Activated T-cell treated with anti-CD3 and anti-CD28 coated beads, Interleukin-2, amount 50 U/mL, for 24 hours (primary cell): ENCODE measurements around the gene MALT1.

Experiments used
- DNase-seq: peaks from one replicate; pipeline ENCODE4 v3.0.0-alpha.2; 2020
- H3K27ac Mint-ChIP-seq: 2 replicates; pipeline ENCODE4 v1.8.0; 2020; ENCODE audit warnings: mild to moderate bottlenecking, mixed read lengths
- H3K27me3 Mint-ChIP-seq: 2 replicates; pipeline ENCODE4 v1.8.0; 2020; ENCODE audit warnings: mixed read lengths
- H3K36me3 Mint-ChIP-seq: 2 replicates; pipeline ENCODE4 v1.8.0; 2020; ENCODE audit warnings: low read depth, mixed read lengths
- H3K4me1 Mint-ChIP-seq: 2 replicates; pipeline ENCODE4 v1.8.0; 2020; ENCODE audit warnings: low read depth, mixed read lengths
- H3K4me3 Mint-ChIP-seq: 2 replicates; pipeline ENCODE4 v1.8.0; 2020; ENCODE audit warnings: mild to moderate bottlenecking, moderate library complexity, mixed read lengths
- H3K9me3 Mint-ChIP-seq: 2 replicates; pipeline ENCODE4 v1.8.0; 2020; ENCODE audit warnings: mixed read lengths

MALT1 gene

GRCh38 chr18:58723810-58724602, 52.7 kb downstream of the MALT1 start:
- H3K36me3 Mint-ChIP-seq: peaks cover 62% of the 10 kb centered on the region
- no peaks in the 10 kb centered on the region for H3K9me3 Mint-ChIP-seq
- peaks cover 2% of the 10 kb centered on the region for H3K4me1 Mint-ChIP-seq
- no peak overlapping the region for H3K27ac Mint-ChIP-seq
- H3K27me3 Mint-ChIP-seq: no peaks in the 10 kb centered on the region
- no peak overlapping the region for H3K4me3 Mint-ChIP-seq
- DNase-seq: no peak

DNA sequence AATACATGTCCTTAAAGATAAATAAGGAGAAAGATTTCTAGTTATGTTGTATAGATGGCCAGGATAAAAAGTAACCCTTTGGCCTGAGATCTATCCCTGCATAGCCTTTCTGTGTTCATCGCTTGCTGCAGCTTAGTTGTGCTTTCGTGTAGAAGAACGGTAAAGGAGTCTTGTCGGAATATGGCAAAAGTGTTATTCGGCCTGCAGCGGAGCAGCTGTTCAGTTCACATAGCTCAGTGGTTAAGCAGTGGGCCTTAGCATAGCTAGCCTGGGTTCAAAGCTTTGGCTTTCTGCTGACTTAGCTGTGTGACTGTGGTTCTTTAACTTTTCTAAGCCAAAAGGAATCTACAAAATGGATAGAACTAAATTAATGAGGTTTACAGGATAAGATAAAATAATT, 55.4 kb downstream of the MALT1 start:
- H3K27me3 Mint-ChIP-seq: no peaks in the 10 kb centered on the region
- H3K4me1 Mint-ChIP-seq: no peaks in the 10 kb centered on the region
- DNase-seq: no peak
- no peaks in the 10 kb centered on the region for H3K9me3 Mint-ChIP-seq
- no peak overlapping the region for H3K4me3 Mint-ChIP-seq
- no peak overlapping the region for H3K27ac Mint-ChIP-seq
- H3K36me3 Mint-ChIP-seq: peaks cover 66% of the 10 kb centered on the region

DNA sequence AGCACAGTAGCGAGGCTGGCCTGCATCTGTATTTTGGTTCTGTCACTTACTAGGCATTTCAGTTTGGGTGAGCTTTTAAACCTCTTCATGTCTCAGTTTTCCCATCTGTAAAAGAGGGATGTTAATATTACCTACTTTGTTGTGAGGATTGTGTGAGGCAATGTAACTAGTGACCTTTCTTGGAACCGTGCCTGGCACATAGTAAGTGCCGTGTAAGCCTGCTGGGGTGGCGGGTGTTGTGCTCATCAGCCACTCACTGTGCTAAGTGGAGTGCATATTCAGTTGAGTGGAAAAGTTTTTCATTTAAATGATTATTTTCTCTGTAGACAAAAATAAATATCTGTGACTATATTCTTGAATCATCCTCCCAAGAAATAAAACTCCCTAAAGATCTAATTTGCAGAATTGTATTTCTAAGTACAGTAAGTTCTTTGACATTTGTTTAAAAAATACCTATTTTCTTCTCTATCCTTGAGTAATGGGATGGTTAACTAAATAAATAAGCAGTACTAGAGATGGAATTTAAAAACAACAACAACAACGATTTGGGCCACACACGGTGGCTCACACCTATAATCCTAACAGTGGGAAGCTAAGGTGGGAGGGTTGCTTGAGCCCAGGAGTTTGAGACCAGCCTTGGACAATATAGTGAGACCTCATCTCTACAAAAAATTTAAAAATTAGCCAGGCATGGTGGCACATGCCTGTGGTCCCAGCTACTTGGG, 56.7 kb downstream of the MALT1 start:
- peaks cover 65% of the 10 kb centered on the region for H3K36me3 Mint-ChIP-seq
- no peaks in the 10 kb centered on the region for H3K9me3 Mint-ChIP-seq
- no peak for DNase-seq
- H3K4me1 Mint-ChIP-seq: peaks cover 2% of the 10 kb centered on the region
- H3K4me3 Mint-ChIP-seq: no peak overlapping the region
- H3K27ac Mint-ChIP-seq: no peak overlapping the region
- H3K27me3 Mint-ChIP-seq: no peaks in the 10 kb centered on the region

DNA sequence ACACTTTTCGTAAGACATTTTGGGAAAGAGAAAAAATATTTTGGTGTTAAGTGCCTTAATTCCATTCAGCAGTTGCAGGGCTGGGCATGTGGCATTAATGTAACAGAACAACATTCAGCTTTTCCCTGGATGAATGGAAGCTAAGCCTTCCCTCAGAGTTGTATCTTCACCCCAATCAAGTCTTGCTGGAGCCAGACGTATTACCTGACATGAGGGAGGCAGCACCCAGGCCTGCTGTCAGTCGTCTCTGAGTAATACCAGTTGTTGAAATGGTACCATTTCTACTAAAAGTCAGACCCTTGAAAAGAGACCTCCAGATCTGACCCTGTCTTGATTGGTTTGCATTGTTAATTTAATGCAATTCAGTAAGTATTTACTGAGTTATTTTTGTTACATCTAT, 57.5 kb downstream of the MALT1 start:
- peaks cover 2% of the 10 kb centered on the region for H3K4me1 Mint-ChIP-seq
- H3K4me3 Mint-ChIP-seq: no peak overlapping the region
- H3K9me3 Mint-ChIP-seq: no peaks in the 10 kb centered on the region
- DNase-seq: no peak
- no peak overlapping the region for H3K27ac Mint-ChIP-seq
- H3K27me3 Mint-ChIP-seq: no peaks in the 10 kb centered on the region
- H3K36me3 Mint-ChIP-seq: peaks cover 64% of the 10 kb centered on the region

DNA sequence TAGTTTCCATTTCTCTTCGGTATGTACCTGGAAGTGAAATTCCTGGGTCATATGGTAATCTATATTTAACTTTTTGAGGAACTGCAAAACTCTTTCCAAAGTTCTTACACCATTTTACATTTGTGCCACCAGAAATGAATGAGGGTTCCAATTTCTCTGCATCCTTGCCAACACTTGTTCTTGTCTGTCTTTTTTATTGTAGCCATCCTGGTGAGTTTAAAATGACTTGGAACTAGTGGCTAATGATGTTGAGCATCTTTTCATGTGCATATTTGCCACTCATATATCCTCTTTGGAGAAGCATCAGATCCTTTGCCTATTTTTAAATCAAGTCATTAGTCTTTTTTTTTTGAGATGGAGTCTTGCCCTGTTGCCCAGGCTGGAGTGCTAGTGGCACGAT, 59.4 kb downstream of the MALT1 start:
- Mint-ChIP-seq H3K36me3 (peaks cover 70% of the 10 kb centered on the region), H3K4me3 (no peak overlapping the region), H3K27ac (no peak overlapping the region), H3K4me1 (peaks cover 6% of the 10 kb centered on the region), H3K27me3 (no peaks in the 10 kb centered on the region), H3K9me3 (no peaks in the 10 kb centered on the region)
- DNase-seq: no peak

GRCh38 chr18:58732471-58732870, 61.2 kb downstream of the MALT1 start:
- no peak for DNase-seq
- Mint-ChIP-seq H3K27me3 (no peaks in the 10 kb centered on the region), H3K9me3 (no peaks in the 10 kb centered on the region), H3K36me3 (peaks cover 76% of the 10 kb centered on the region), H3K4me1 (peaks cover 6% of the 10 kb centered on the region), H3K4me3 (no peak overlapping the region), H3K27ac (no peak overlapping the region)

DNA sequence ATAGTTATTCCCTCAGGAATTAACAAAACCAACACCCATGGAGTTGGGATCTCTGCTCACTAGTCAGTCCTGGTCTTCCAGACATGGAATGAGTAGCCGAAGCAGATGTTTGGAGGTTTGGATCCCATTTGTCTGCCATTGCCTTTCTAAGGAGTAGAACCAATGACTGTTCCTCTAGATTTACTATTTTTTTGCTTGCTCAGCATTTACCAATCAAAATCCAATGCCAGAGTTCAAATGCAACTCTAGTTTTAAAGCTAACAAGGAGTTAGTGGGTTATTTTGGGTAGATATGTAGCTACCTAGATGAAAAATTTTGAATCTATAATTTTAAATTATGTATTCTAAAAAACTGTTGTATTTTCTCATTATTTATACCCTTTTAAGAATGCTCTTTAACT, 62.6 kb downstream of the MALT1 start:
- no peak overlapping the region for H3K4me3 Mint-ChIP-seq
- no peaks in the 10 kb centered on the region for H3K27me3 Mint-ChIP-seq
- no peak overlapping the region for H3K27ac Mint-ChIP-seq
- DNase-seq: no peak
- H3K4me1 Mint-ChIP-seq: peaks cover 6% of the 10 kb centered on the region
- H3K9me3 Mint-ChIP-seq: no peaks in the 10 kb centered on the region
- H3K36me3 Mint-ChIP-seq: peaks cover 79% of the 10 kb centered on the region

DNA sequence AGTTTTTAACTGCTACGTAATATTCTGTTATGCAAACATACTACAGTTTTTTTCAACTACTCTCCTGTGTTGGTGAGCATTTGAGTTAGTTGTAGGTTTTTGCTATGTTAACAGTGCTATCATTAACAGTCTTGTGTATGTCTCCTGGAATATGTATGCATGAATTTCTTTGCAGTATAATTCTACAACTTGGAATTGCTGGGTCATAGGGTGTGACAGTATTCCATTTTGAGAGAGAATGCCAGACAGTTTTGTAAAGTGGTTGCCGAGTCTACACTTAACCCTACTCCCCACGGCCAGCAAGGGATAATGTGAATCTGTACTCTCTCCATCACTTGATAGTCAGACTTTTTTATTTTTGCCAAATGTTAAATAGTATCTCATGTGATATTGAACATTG, 67.1 kb downstream of the MALT1 start:
- H3K27ac Mint-ChIP-seq: no peak overlapping the region
- no peaks in the 10 kb centered on the region for H3K9me3 Mint-ChIP-seq
- peaks cover 73% of the 10 kb centered on the region for H3K36me3 Mint-ChIP-seq
- H3K4me3 Mint-ChIP-seq: no peak overlapping the region
- no peak for DNase-seq
- H3K4me1 Mint-ChIP-seq: peaks cover 4% of the 10 kb centered on the region
- H3K27me3 Mint-ChIP-seq: no peaks in the 10 kb centered on the region

DNA sequence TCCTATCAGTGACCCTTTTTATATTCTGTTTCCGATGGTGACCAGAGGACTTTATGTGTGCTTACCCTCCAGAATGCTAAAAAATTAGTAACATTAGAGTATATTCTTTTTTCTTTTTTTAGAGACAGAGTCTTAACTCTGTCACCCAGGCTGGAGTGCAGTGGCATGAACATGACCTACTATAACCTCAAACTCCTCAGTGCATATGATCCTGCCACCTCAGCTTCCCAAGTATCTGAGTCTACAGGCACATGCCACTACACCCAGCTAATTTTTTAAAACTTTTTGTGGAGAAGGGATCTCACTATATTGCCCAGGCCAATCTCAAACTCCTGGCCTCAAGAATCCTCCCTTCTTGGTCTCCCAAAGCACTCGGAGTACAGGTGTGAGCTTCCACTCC, 74.6 kb downstream of the MALT1 start:
- H3K27ac Mint-ChIP-seq: no peak overlapping the region
- H3K4me3 Mint-ChIP-seq: no peak overlapping the region
- H3K27me3 Mint-ChIP-seq: no peaks in the 10 kb centered on the region
- peaks cover 25% of the 10 kb centered on the region for H3K9me3 Mint-ChIP-seq
- no peak for DNase-seq
- H3K4me1 Mint-ChIP-seq: no peaks in the 10 kb centered on the region
- H3K36me3 Mint-ChIP-seq: peaks cover 80% of the 10 kb centered on the region

DNA sequence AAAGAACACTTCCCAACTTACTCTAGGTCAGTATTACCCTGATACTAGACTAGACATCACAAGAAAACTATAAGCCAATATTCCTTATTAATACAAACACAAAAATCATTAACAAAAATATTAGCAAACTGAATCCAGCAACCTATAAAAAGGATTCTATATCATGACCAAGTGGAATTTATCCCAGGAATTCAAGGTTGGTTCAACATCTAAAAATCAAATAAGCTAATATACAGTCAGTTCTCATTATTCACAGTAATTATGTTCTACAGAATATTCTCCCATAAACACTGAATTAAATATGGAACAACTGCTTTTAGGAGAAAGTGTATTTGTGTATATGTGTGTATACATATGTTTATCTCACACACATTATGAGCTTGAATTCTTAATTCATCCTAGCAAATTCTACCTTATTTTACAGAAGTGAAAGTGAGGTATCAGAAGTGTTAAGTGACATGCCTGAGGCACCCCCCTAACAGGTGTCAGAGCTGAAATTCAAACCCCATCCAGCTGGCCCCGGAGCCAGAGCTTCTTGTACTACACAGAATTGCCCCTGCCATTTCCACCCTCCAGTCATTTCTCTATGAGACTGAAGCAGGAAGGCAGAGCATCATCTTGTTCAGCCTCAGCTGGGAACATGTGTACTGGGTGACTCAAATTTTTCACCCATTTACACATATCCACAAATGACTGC, 77.8 kb downstream of the MALT1 start:
- no peak overlapping the region for H3K27ac Mint-ChIP-seq
- no peaks in the 10 kb centered on the region for H3K27me3 Mint-ChIP-seq
- no peak overlapping the region for H3K4me3 Mint-ChIP-seq
- DNase-seq: no peak
- H3K9me3 Mint-ChIP-seq: peaks cover 25% of the 10 kb centered on the region
- peaks cover 3% of the 10 kb centered on the region for H3K4me1 Mint-ChIP-seq
- peaks cover 67% of the 10 kb centered on the region for H3K36me3 Mint-ChIP-seq

- DNase-seq: no peak
- H3K36me3 Mint-ChIP-seq: peaks cover 20% of the 10 kb centered on the region
- H3K27ac Mint-ChIP-seq: no peak overlapping the region
- H3K4me3 Mint-ChIP-seq: no peak overlapping the region
- H3K9me3 Mint-ChIP-seq: peaks cover 7% of the 10 kb centered on the region
- H3K27me3 Mint-ChIP-seq: no peaks in the 10 kb centered on the region
- peaks cover 25% of the 10 kb centered on the region for H3K4me1 Mint-ChIP-seq
Observed at GRCh38 chr18:58753976-58754375, 82.7 kb downstream of the MALT1 start.

DNA sequence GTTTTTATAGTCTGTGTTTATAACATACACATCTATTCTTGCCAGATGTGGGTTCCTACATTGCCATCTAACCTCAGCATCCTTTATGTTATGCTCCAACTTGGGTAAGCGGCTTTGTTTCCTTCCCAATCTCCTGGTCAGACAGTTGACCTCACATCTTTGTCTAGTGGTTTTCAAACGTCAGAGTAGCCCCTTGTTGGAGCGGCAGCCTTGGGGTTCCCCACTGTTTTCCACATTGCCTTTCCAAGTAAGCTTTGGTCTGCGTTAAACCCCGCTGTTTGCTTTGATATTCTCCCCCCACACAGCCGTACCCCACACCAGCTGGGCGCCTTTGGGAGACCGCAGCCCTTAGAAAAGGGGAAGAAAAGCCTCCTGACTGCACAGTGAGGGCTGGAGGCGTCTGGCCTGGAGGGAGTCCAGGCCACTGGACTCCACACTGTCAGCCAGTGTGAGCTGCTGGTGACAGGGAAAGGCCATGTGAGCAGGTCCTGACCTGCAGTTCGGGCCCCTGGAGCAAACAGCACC, 83.3 kb downstream of the MALT1 start:
- Mint-ChIP-seq H3K4me1 (peaks cover 25% of the 10 kb centered on the region), H3K36me3 (peaks cover 14% of the 10 kb centered on the region), H3K27ac (no peak overlapping the region), H3K4me3 (no peak overlapping the region), H3K9me3 (peaks cover 2% of the 10 kb centered on the region), H3K27me3 (no peaks in the 10 kb centered on the region)
- DNase-seq: peak; percentile 37

- peaks cover 25% of the 10 kb centered on the region for H3K4me1 Mint-ChIP-seq
- H3K27ac Mint-ChIP-seq: peak overlapping the region; percentile 51
- H3K9me3 Mint-ChIP-seq: no peaks in the 10 kb centered on the region
- peak; percentile 39 for DNase-seq
- no peaks in the 10 kb centered on the region for H3K27me3 Mint-ChIP-seq
- H3K36me3 Mint-ChIP-seq: peaks cover 6% of the 10 kb centered on the region
- no peak overlapping the region for H3K4me3 Mint-ChIP-seq
Observed at GRCh38 chr18:58755304-58756010, 84.2 kb downstream of the MALT1 start.

DNA sequence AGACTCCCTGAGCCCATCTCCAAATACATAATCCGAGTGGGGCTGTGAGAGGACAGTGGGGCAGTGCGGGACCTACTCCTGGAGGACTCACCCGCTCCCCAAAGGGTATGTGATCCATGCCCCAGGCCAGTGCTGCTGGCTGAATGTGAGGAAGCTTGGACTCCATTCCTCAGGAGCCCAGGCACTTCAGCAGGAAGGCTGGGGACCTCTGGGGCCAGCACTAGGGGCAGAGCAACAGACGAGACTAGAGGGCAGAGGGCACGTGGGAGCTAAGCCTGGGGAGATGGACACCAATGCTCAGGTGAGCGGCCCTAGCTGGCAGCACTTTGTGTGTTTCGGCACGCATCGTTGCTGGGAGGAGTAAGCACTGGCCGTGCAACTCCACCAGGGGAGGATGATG, 84.9 kb downstream of the MALT1 start:
- H3K27ac Mint-ChIP-seq: no peak overlapping the region
- H3K9me3 Mint-ChIP-seq: no peaks in the 10 kb centered on the region
- no peak overlapping the region for H3K4me3 Mint-ChIP-seq
- no peaks in the 10 kb centered on the region for H3K36me3 Mint-ChIP-seq
- DNase-seq: no peak
- no peaks in the 10 kb centered on the region for H3K27me3 Mint-ChIP-seq
- H3K4me1 Mint-ChIP-seq: peaks cover 29% of the 10 kb centered on the region
